Activated CD4-positive, alpha-beta T cell treated with anti-CD3 and anti-CD28 coated beads, Interleukin-2, amount 50 U/mL, for 24 hours (primary cell): ENCODE data around the gene PLD4.
"Not testable (repeated sequence)": the region's sequence is repeated elsewhere in the genome, so short reads cannot be mapped to it uniquely, and the experiment has no call there.

Experiments
- DNase-seq, 2 donors: peaks; one replicate each; pipeline ENCODE4 v3.0.0-alpha.2; 2020; ENCODE audit warnings: low read depth in 1 of 2, low spot score in 1 of 2

The PLD4 gene

GRCh38 chr14:104898870-104899510 is 25.7 kb upstream of the PLD4 start:
- no peak for DNase-seq

GRCh38 chr14:104899781-104900180 is 24.9 kb upstream of the PLD4 start:
- DNase-seq, result no peak

GRCh38 chr14:104900639-104901512 is 23.8 kb upstream of the PLD4 start:
- DNase-seq, result no peak

GRCh38 chr14:104903990-104904389 is 20.7 kb upstream of the PLD4 start:
- DNase-seq, result no peak

- not testable (repeated sequence) for DNase-seq
These were observed 19.8 kb upstream of the PLD4 start for GRCh38 chr14:104904650-104905578.

GRCh38 chr14:104905579-104905933 is 19.1 kb upstream of the PLD4 start:
- DNase-seq, result not testable (repeated sequence)

- no peak for DNase-seq
These were observed 16.4 kb upstream of the PLD4 start for GRCh38 chr14:104908303-104908702.

- no peak for DNase-seq
These were observed 12.6 kb upstream of the PLD4 start for GRCh38 chr14:104912053-104912452.

- no peak for DNase-seq
These were observed 11.2 kb upstream of the PLD4 start for GRCh38 chr14:104913435-104913834.

- no peak for DNase-seq
These were observed 7.6 kb upstream of the PLD4 start for GRCh38 chr14:104917116-104917515.

GRCh38 chr14:104917993-104918392 is 6.7 kb upstream of the PLD4 start:
- no peak for DNase-seq

- DNase-seq, result not testable (repeated sequence)
These were observed 5.3 kb upstream of the PLD4 start for GRCh38 chr14:104919152-104919992.

GRCh38 chr14:104919993-104920315 is 4.7 kb upstream of the PLD4 start:
- DNase-seq, result no peak

- DNase-seq, result no peak
These were observed 849 bp upstream of the PLD4 start for GRCh38 chr14:104923640-104924420.

GRCh38 chr14:104925214-104925854 is 655 bp downstream of the PLD4 start:
- no peak for DNase-seq

- DNase-seq, result no peak
These were observed 1.4 kb downstream of the PLD4 start for GRCh38 chr14:104925855-104926609.

- DNase-seq, result no peak
These were observed 2.1 kb downstream of the PLD4 start for GRCh38 chr14:104926619-104927431.

GRCh38 chr14:104927432-104927816 is 2.7 kb downstream of the PLD4 start:
- DNase-seq, result no peak
